HepG2 (cell line): Measurements from ENCODE around the gene NUP214. TPM values are rescaled to one million over a fixed set of nuclear protein-coding genes. Genes with fewer than 3 reads are reported as not detected.

Source experiments
- ARNTL ChIP-seq: sonication (generic); formaldehyde crosslinking; IDR thresholded peaks from 2 replicates; pipeline ENCODE4 v1.4.0; 2020; ENCODE audit warnings: mild to moderate bottlenecking, missing genetic modification reagents
- ATF4 ChIP-seq, 2 experiments: fragments of 450-650 bp in 1 of 2; sonication (generic) in 1 of 2; formaldehyde crosslinking; IDR thresholded peaks; 2 replicates each; pipeline versions ENCODE4 v1.5.0 to v1.8.0; 2020 to 2022; ENCODE audit warnings: mild to moderate bottlenecking in 1 of 2, missing genetic modification reagents in 1 of 2
- CEBPB ChIP-seq: IDR thresholded peaks from 2 replicates; pipeline ENCODE4 v1.6.1; 2011; ENCODE audit warnings: low read depth, low read length, improper control_type of control experiment, borderline replicate concordance
- ETS1 ChIP-seq: sonication (generic); formaldehyde crosslinking; IDR thresholded peaks from 2 replicates; pipeline ENCODE4 v1.4.0; 2020; ENCODE audit warnings: missing genetic modification reagents
- HDAC6 ChIP-seq: fragments of 200-600 bp; sonication (generic); IDR thresholded peaks from 2 replicates; pipeline ENCODE4 v1.7.0; 2017; ENCODE audit warnings: mild to moderate bottlenecking, antibody characterized with exemption, low read length, low read depth
- NFIB ChIP-seq: sonication (generic); formaldehyde crosslinking; IDR thresholded peaks from 2 replicates; pipeline ENCODE4 v1.9.0; 2021; ENCODE audit warnings: missing genetic modification reagents, mild to moderate bottlenecking, borderline replicate concordance
- PRPF4 ChIP-seq: fragments of 200-400 bp; formaldehyde crosslinking; IDR thresholded peaks from 2 replicates; pipeline ENCODE4 v1.6.1; 2016; ENCODE audit warnings: low read length, low read depth; ENCODE audit not compliant: poor library complexity, severe bottlenecking
- SMAD3 ChIP-seq: sonication (generic); formaldehyde crosslinking; IDR thresholded peaks from 2 replicates; pipeline ENCODE4 v1.4.0; 2020; ENCODE audit warnings: missing genetic modification reagents
- THAP11 ChIP-seq: IDR thresholded peaks from 2 replicates; pipeline ENCODE4 v1.6.1; 2016; ENCODE audit warnings: missing biosample characterization, missing genetic modification reagents
- USF2 ChIP-seq, 2 experiments: sonication (generic) in 1 of 2; formaldehyde crosslinking in 1 of 2; IDR thresholded peaks; 2 replicates each; pipeline versions ENCODE4 v1.5.1 to v1.6.1; 2011 to 2020; ENCODE audit warnings: borderline replicate concordance in 1 of 2, low read depth in 1 of 2, low read length in 1 of 2, mild to moderate bottlenecking in 1 of 2, missing genetic modification reagents in 1 of 2, moderate library complexity in 1 of 2
- ZBTB3 ChIP-seq: sonication (generic); formaldehyde crosslinking; IDR thresholded peaks from 2 replicates; pipeline ENCODE4 v1.4.0; 2020; ENCODE audit warnings: low read depth, mild to moderate bottlenecking, moderate library complexity, missing genetic modification reagents, borderline replicate concordance
- ZNF292 ChIP-seq: sonication (generic); formaldehyde crosslinking; IDR thresholded peaks from 2 replicates; pipeline ENCODE4 v1.8.1; 2022; ENCODE audit warnings: mild to moderate bottlenecking, low read depth, missing genetic modification reagents, borderline replicate concordance
- ZNF572 ChIP-seq: sonication (generic); formaldehyde crosslinking; IDR thresholded peaks from 2 replicates; pipeline ENCODE4 v1.5.1; 2020; ENCODE audit warnings: mild to moderate bottlenecking, missing genetic modification reagents
- ZNF687 ChIP-seq: sonication (generic); formaldehyde crosslinking; IDR thresholded peaks from 2 replicates; pipeline ENCODE4 v1.5.1; 2020; ENCODE audit warnings: mild to moderate bottlenecking, missing genetic modification reagents, moderate library complexity
- polyA plus RNA-seq, 8 experiments: library from polyadenylated mRNA; depleted of rRNA in 3 of 8; stranded (reverse) in 7 of 8; unstranded in 1 of 8; fragments of >200 nt; fragmentation: Illumina TruSeq in 4 of 8; extraction: Trizol in 4 of 8; gene quantifications; 2 replicates each; pipeline versions ENCODE4 v1.2.1 to v1.2.3, GENCODE V29; 2011 to 2016; ENCODE audit warnings: low read depth in 4 of 8, missing spikeins in 1 of 8, mixed read lengths in 1 of 8; ENCODE audit not compliant: insufficient read depth in 1 of 8
- total RNA-seq, 5 experiments: library from RNA; depleted of rRNA; stranded (reverse); fragments of >200 nt; fragmentation: Illumina TruSeq; extraction: Trizol; gene quantifications; 2 replicates each; pipeline ENCODE4 v1.2.3, GENCODE V29; 2016; ENCODE audit warnings: low read depth in 1 of 5

Gene NUP214
- total and polyA plus RNA-seq, 2 of the 13 experiments (the other 11 are each of a cell fraction or from before 2014, with no cell fraction given), result 8.4 to 16.0 TPM

GRCh38 chr9:131125288-131126058, at the start of gene NUP214 (continued):
- no peak for TF ChIP-seq PRPF4
- TF ChIP-seq USF2 (IDR thresholded peaks at IDR 0.05; ENCODE audit: low read depth, low read length), result no peak
- TF ChIP-seq USF2 (CRISPR knock-in tag; IDR thresholded peaks at IDR 0.05; ENCODE audit: borderline replicate concordance), result no peak; the same call in 1 of the 2 replicates
- 0 out of 2 replicates have a peak, but pooled peaks have one; percentile 70 for TF ChIP-seq ZNF292 (CRISPR knock-in tag)
- 0 out of 2 replicates have a peak, but pooled peaks have one; percentile 20 for TF ChIP-seq ZNF572 (CRISPR knock-in tag)
- TF ChIP-seq ATF4 (CRISPR knock-in tag; IDR thresholded peaks at IDR 0.05), result peak in 1 of 2 experiments; percentile 53; a peak in 1 of 4 replicates
- TF ChIP-seq ZBTB3 (CRISPR knock-in tag), result no peak; the same call in 1 of the 2 replicates
- no peak for TF ChIP-seq NFIB (CRISPR knock-in tag)
- TF ChIP-seq THAP11 (CRISPR knock-in tag), result peak; percentile 97
- TF ChIP-seq ETS1 (CRISPR knock-in tag), result no peak
- no peak for TF ChIP-seq HDAC6
- no peak for TF ChIP-seq CEBPB
- peak; percentile 93 for TF ChIP-seq ZNF687
- no peak; the same call in 1 of the 2 replicates for TF ChIP-seq SMAD3
- TF ChIP-seq ARNTL, result no peak
